Panc1 (cell line): ENCODE results near the gene KBTBD6. TPM values are rescaled to one million over a fixed set of nuclear protein-coding genes. Genes with fewer than 3 reads are reported as not detected.

Source experiments
- ATAC-seq: fragments of 200-7000 bp; cut with Tn5 transposase; 2 replicates; pipeline ENCODE4 v1.9.1; 2020; ENCODE audit warnings: mild to moderate bottlenecking, moderate library complexity
- BruUV-seq: library from RNA; stranded (reverse); fragments of 400-500 nt; replicated peaks from 2 replicates; lab custom pipeline; 2021; lab: Mats Ljungman, UMichigan
- CTCF ChIA-PET: fragments of 300-600 bp; sonication (Branson Sonifier 250); formaldehyde crosslinking; loops from one replicate; lab custom pipeline; 2022; ENCODE audit warnings: antibody characterized with exemption; lab: Charles Lee
- POLR2A ChIA-PET: fragments of 300-600 bp; sonication (Branson Sonifier 250); formaldehyde crosslinking; loops from one replicate; lab custom pipeline; 2022; ENCODE audit warnings: antibody characterized with exemption; lab: Charles Lee
- DNase-seq: peaks from one replicate; pipeline ENCODE4 v3.0.0-alpha.2; 2010; ENCODE audit warnings: low read depth, low spot score
- H3K27ac ChIP-seq: 2 replicates; pipeline ENCODE4 v1.5.1; 2011; ENCODE audit warnings: mild to moderate bottlenecking, low read length, inconsistent platforms
- H3K27me3 ChIP-seq: fragments of 200-500 bp; sonication (Bioruptor generic); 2 replicates; pipeline ENCODE4 v1.6.0; 2014; ENCODE audit warnings: low read length, inconsistent platforms; ENCODE audit not compliant: control insufficient read depth, insufficient read depth
- H3K36me3 ChIP-seq: fragments of 200-500 bp; sonication (Bioruptor generic); 2 replicates; pipeline ENCODE4 v1.5.1; 2014; ENCODE audit warnings: inconsistent platforms, mild to moderate bottlenecking, low read length, moderate library complexity; ENCODE audit not compliant: control insufficient read depth, insufficient read depth
- H3K4me1 ChIP-seq: 2 replicates; pipeline ENCODE4 v1.5.1; 2011; ENCODE audit warnings: inconsistent platforms, mild to moderate bottlenecking, low read length, moderate library complexity; ENCODE audit not compliant: control insufficient read depth, insufficient read depth
- H3K4me3 ChIP-seq, 2 experiments: 2 replicates each; pipeline ENCODE4 v1.5.1; 2011 to 2012; ENCODE audit warnings: low read depth in 2 of 2, low read length in 2 of 2, mild to moderate bottlenecking in 2 of 2, inconsistent platforms in 1 of 2, moderate library complexity in 1 of 2
- H3K9me3 ChIP-seq: fragments of 200-500 bp; sonication (Bioruptor generic); 2 replicates; pipeline ENCODE4 v1.5.1; 2014; ENCODE audit warnings: low read depth, mild to moderate bottlenecking, inconsistent platforms, low read length, moderate library complexity; ENCODE audit not compliant: control insufficient read depth, insufficient read depth
- CTCF ChIP-seq: fragments of 450-650 bp; IDR thresholded peaks from 2 replicates; pipeline ENCODE4 v1.5.1; 2017; ENCODE audit warnings: mild to moderate bottlenecking
- POLR2AphosphoS5 ChIP-seq: IDR thresholded peaks from 2 replicates; pipeline ENCODE4 v1.6.1; 2012; ENCODE audit warnings: mild to moderate bottlenecking, low read depth, low read length, moderate library complexity
- REST ChIP-seq, 2 experiments: IDR thresholded peaks; 2 replicates each; pipeline ENCODE4 v1.6.1; 2011 to 2012; ENCODE audit warnings: low read depth in 2 of 2, control low read depth in 1 of 2, low read length in 1 of 2, mild to moderate bottlenecking in 1 of 2, moderate library complexity in 1 of 2; ENCODE audit not compliant: insufficient read depth in 1 of 2
- SIN3A ChIP-seq: IDR thresholded peaks from 2 replicates; pipeline ENCODE4 v1.6.1; 2012; ENCODE audit warnings: low read depth, mild to moderate bottlenecking, low read length, moderate library complexity, borderline replicate concordance; ENCODE audit not compliant: insufficient read depth
- TCF7L2 ChIP-seq: IDR thresholded peaks from 2 replicates; pipeline ENCODE4 v1.6.1; 2011; ENCODE audit warnings: mild to moderate bottlenecking, low read depth, low read length, inconsistent platforms
- in situ Hi-C: cut with HindIII; loops from 2 replicates; pipeline ENCODE4 v1.10.0; 2016; ENCODE audit warnings: low sequenced_read_pairs, low pct_unique_long_range_greater_than_20kb
- intact Hi-C: fragments of 100-400 bp; cut with micrococcal nuclease; formaldehyde crosslinking; loops from one replicate; pipeline ENCODE4 v1.10.0; 2022; ENCODE audit not compliant: unreplicated experiment
- total RNA-seq: library from RNA; stranded (reverse); gene quantifications from one replicate; pipeline ENCODE4 v1.2.1, GENCODE V29; 2021; ENCODE audit not compliant: unreplicated experiment

The KBTBD6 gene
- total RNA-seq, 1 experiment from 2014 or later: 7.9 TPM

GRCh38 chr13:41130356-41130755, 2.2 kb downstream of the KBTBD6 start:
- in situ Hi-C loops: no loop called here
- peak overlapping the region; percentile 18; the same call in 1 of the 2 replicates for H3K27ac ChIP-seq
- TF ChIP-seq CTCF (no peak), TCF7L2 (no peak), SIN3A (no peak), POLR2AphosphoS5 (no peak), REST (IDR thresholded peaks at IDR 0.05; ENCODE audit: insufficient read depth in 1 of 2, low read depth in 2 of 2, low read length in 1 of 2) (no peak)
- peaks cover 19% of the 10 kb centered on the region for H3K4me1 ChIP-seq
- no peak for ATAC-seq
- TSS peak; percentile 65 for BruUV-seq
- no peaks in the 10 kb centered on the region for H3K27me3 ChIP-seq
- DNase-seq: no peak
- peak overlapping the region; percentile 39 to 68 for H3K4me3 ChIP-seq
- intact Hi-C loops: no loop called here
- ChIA-PET CTCF (no interaction called here), POLR2A (no interaction called here)
- no peaks in the 10 kb centered on the region for H3K9me3 ChIP-seq
- H3K36me3 ChIP-seq: no peaks in the 10 kb centered on the region; the same call in none of the 2 replicates

GRCh38 chr13:41127701-41128100, 4.9 kb downstream of the KBTBD6 start:
- no peaks in the 10 kb centered on the region for H3K9me3 ChIP-seq
- no peak overlapping the region for H3K27ac ChIP-seq
- no peak for ATAC-seq
- intact Hi-C loops (no loop called here), in situ Hi-C loops (no loop called here)
- no TSS peak for BruUV-seq
- no peak for TF ChIP-seq TCF7L2
- H3K36me3 ChIP-seq: no peaks in the 10 kb centered on the region; the same call in none of the 2 replicates
- H3K4me3 ChIP-seq: no peak overlapping the region
- ChIA-PET CTCF (no interaction called here), POLR2A (no interaction called here)
- peaks cover 12% of the 10 kb centered on the region for H3K4me1 ChIP-seq
- no peak for DNase-seq
- no peaks in the 10 kb centered on the region for H3K27me3 ChIP-seq

GRCh38 chr13:41122838-41123237, 9.8 kb downstream of the KBTBD6 start:
- no peak overlapping the region for H3K27ac ChIP-seq
- H3K4me3 ChIP-seq: no peak overlapping the region
- intact Hi-C loops: no loop called here
- ChIA-PET POLR2A (no interaction called here), CTCF (no interaction called here)
- no TSS peak for BruUV-seq
- no peaks in the 10 kb centered on the region for H3K27me3 ChIP-seq
- in situ Hi-C loops: no loop called here
- TF ChIP-seq REST (IDR thresholded peaks at IDR 0.05; ENCODE audit: insufficient read depth in 1 of 2, low read depth in 2 of 2, low read length in 1 of 2) (no peak), SIN3A (no peak), TCF7L2 (no peak)
- ATAC-seq: no peak
- no peaks in the 10 kb centered on the region for H3K9me3 ChIP-seq
- H3K36me3 ChIP-seq: no peaks in the 10 kb centered on the region
- DNase-seq: no peak
- H3K4me1 ChIP-seq: no peaks in the 10 kb centered on the region
